Measurements from ENCODE around the gene GABRG3. TPM values are rescaled to one million over a fixed set of nuclear protein-coding genes. Genes with fewer than 3 reads are reported as not detected.

The GABRG3 gene
- total and polyA plus RNA-seq, 2 experiments from 2014 or later, result 0.10 to 1.4 TPM

GRCh38 chr15:27392163-27392562 lies 421.2 kb downstream of the GABRG3 start:
- no peak overlapping the region for H3K4me3 Mint-ChIP-seq
- no peak for TF ChIP-seq ZNF114 (CRISPR knock-in tag; IDR thresholded peaks at IDR 0.05)
- no peak for TF ChIP-seq JUNB (IDR thresholded peaks at IDR 0.05; ENCODE audit: unreplicated experiment)
- no peak for TF ChIP-seq ZNF462 (CRISPR knock-in tag; IDR thresholded peaks at IDR 0.05)
- no peak for TF ChIP-seq ETS1 (IDR thresholded peaks at IDR 0.05)
- no peak for TF ChIP-seq EZH2 (IDR thresholded peaks at IDR 0.05; ENCODE audit: low read depth, unreplicated experiment)
- no peak for TF ChIP-seq POLR2AphosphoS5 (IDR thresholded peaks at IDR 0.05; ENCODE audit: low read depth)
- TF ChIP-seq EZH2phosphoT487 (IDR thresholded peaks at IDR 0.05; ENCODE audit: unreplicated experiment), result no peak
- TF ChIP-seq ZNF331 (CRISPR knock-in tag; IDR thresholded peaks at IDR 0.05; ENCODE audit: low read depth), result no peak
- TF ChIP-seq REST (IDR thresholded peaks at IDR 0.05; ENCODE audit: unreplicated experiment), result no peak
- TF ChIP-seq CREB1 (CRISPR knock-in tag; IDR thresholded peaks at IDR 0.05; ENCODE audit: low read depth), result no peak
- TF ChIP-seq STAT1 (IDR thresholded peaks at IDR 0.05; ENCODE audit: unreplicated experiment), result no peak
- TF ChIP-seq NANOG (IDR thresholded peaks at IDR 0.05; ENCODE audit: borderline replicate concordance), result no peak
- TF ChIP-seq CTCF (conservative IDR thresholded peaks at IDR 0.05; ENCODE audit: low read depth in 2 of 2), result no peak
- H3K27ac ChIP-seq (ENCODE audit: low read depth), result no peak overlapping the region
- no peaks in the 10 kb centered on the region for H4K20me1 ChIP-seq (replicated peaks; ENCODE audit: insufficient read depth)
- H3K36me3 Mint-ChIP-seq (ENCODE audit: low read depth), result no peaks in the 10 kb centered on the region
- H3K79me2 ChIP-seq (replicated peaks; ENCODE audit: insufficient read depth), result no peaks in the 10 kb centered on the region
- H3K36me3 ChIP-seq (ENCODE audit: insufficient read depth), result no peaks in the 10 kb centered on the region
- H3F3A ChIP-seq (replicated peaks; ENCODE audit: low read depth), result no peaks in the 10 kb centered on the region
- no peak for ATAC-seq
- no peaks in the 10 kb centered on the region for H3K27me3 ChIP-seq (ENCODE audit: insufficient read depth)
- DNase-seq (ENCODE audit: low spot score), result no peak
- no peak overlapping the region for H3K27ac Mint-ChIP-seq
- H3K4me3 ChIP-seq, result no peak overlapping the region
- no peak overlapping the region for H2AFZ ChIP-seq
- H3K9me3 Mint-ChIP-seq, result no peaks in the 10 kb centered on the region; the same call in 2 of the 3 replicates
- no peak overlapping the region for H3K4me2 ChIP-seq
- no peaks in the 10 kb centered on the region for H3K4me1 ChIP-seq (ENCODE audit: insufficient read depth)
- no peaks in the 10 kb centered on the region for H3K4me1 Mint-ChIP-seq
- no peaks in the 10 kb centered on the region for H3K9me2 ChIP-seq (ENCODE audit: insufficient read depth)
- H3K27me3 Mint-ChIP-seq (ENCODE audit: insufficient read depth, low read depth, poor library complexity), result peaks cover 2% of the 10 kb centered on the region

Data from GM23338 (cell line).